ENCODE results near the gene BBOX1. TPM values are rescaled to one million over a fixed set of nuclear protein-coding genes. Genes with fewer than 3 reads are reported as not detected.

BBOX1 gene
- total RNA-seq, 1 donor from 2014 or later: not detected

GRCh38 chr11:27013781-27014361, 26.7 kb upstream of the BBOX1 start:
- H3K27ac Mint-ChIP-seq (ENCODE audit: unreplicated experiment): no peak overlapping the region

DNA sequence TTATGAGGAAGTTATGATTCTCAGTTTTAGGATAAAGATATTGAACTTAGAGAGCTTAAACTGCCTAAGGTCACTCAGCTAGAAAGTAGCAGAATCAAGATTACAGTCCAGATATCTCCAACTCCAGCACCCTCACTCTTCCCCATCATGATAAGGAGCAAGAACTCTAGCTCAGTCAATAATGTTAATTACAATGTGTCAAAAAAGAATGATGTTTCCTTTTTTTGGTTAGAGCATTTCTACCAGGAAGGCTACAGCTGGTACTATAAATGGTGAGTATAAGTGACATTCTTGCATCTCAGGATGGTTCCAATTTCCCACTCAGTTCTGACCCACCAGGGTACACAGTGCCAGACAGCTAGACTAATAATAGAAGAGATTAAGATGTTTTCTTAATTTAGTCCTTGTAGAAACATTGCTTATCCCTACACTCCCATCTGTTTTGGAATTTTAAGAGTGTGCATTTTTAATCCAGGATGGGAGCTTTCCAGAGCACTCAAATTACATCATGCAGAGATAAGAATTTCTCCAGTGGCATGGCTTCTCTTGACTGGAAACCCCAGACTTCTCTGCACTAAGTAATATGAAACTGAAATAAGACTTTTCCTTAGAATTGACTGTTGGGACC, 21.6 kb upstream of the BBOX1 start:
- H3K4me3 Mint-ChIP-seq (ENCODE audit: unreplicated experiment): no peak overlapping the region
- no peaks in the 10 kb centered on the region for H3K36me3 Mint-ChIP-seq (ENCODE audit: unreplicated experiment)
- no peaks in the 10 kb centered on the region for H3K9me3 Mint-ChIP-seq (ENCODE audit: unreplicated experiment)
- H3K27me3 Mint-ChIP-seq (ENCODE audit: unreplicated experiment): peaks cover 3% of the 10 kb centered on the region
- DNase-seq: no peak
- TF ChIP-seq CTCF (IDR thresholded peaks at IDR 0.05; ENCODE audit: partially characterized antibody, unreplicated experiment): no peak
- H3K27ac Mint-ChIP-seq (ENCODE audit: unreplicated experiment): no peak overlapping the region
- H3K4me1 Mint-ChIP-seq (ENCODE audit: low read depth, unreplicated experiment): no peaks in the 10 kb centered on the region

More at GRCh38 chr11:27013781-27014361, 26.7 kb upstream of the BBOX1 start:
- no peak overlapping the region for H3K4me3 Mint-ChIP-seq (ENCODE audit: unreplicated experiment)
- DNase-seq: no peak
- no peaks in the 10 kb centered on the region for H3K4me1 Mint-ChIP-seq (ENCODE audit: low read depth, unreplicated experiment)
- no peaks in the 10 kb centered on the region for H3K27me3 Mint-ChIP-seq (ENCODE audit: unreplicated experiment)
- no peaks in the 10 kb centered on the region for H3K36me3 Mint-ChIP-seq (ENCODE audit: unreplicated experiment)
- no peak for TF ChIP-seq CTCF (IDR thresholded peaks at IDR 0.05; ENCODE audit: partially characterized antibody, unreplicated experiment)
- no peaks in the 10 kb centered on the region for H3K9me3 Mint-ChIP-seq (ENCODE audit: unreplicated experiment)

DNA sequence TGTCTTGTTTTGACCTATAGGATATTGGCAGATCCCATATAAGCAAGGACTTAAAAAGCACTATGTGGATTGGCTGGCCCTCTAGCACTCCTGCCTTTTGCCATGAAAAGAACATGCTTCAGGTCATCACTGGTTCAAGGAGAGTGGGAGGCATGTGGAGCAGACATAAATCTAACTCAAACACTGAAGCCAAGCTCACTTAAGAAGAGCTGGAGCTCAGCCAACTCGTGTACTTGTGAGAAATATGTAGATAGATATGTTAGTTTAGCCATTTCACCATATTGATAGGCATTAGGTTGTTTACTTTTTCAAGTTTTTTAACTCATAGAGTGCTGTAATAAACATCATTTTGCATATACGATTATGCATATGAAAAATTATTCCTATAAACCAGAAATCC, 19.9 kb upstream of the BBOX1 start:
- Mint-ChIP-seq H3K4me3 (ENCODE audit: unreplicated experiment) (no peak overlapping the region), H3K27me3 (ENCODE audit: unreplicated experiment) (peaks cover 3% of the 10 kb centered on the region), H3K36me3 (ENCODE audit: unreplicated experiment) (no peaks in the 10 kb centered on the region), H3K27ac (ENCODE audit: unreplicated experiment) (no peak overlapping the region), H3K9me3 (ENCODE audit: unreplicated experiment) (no peaks in the 10 kb centered on the region), H3K4me1 (ENCODE audit: low read depth, unreplicated experiment) (no peaks in the 10 kb centered on the region)
- DNase-seq: no peak
- TF ChIP-seq CTCF (IDR thresholded peaks at IDR 0.05; ENCODE audit: partially characterized antibody, unreplicated experiment): no peak

DNA sequence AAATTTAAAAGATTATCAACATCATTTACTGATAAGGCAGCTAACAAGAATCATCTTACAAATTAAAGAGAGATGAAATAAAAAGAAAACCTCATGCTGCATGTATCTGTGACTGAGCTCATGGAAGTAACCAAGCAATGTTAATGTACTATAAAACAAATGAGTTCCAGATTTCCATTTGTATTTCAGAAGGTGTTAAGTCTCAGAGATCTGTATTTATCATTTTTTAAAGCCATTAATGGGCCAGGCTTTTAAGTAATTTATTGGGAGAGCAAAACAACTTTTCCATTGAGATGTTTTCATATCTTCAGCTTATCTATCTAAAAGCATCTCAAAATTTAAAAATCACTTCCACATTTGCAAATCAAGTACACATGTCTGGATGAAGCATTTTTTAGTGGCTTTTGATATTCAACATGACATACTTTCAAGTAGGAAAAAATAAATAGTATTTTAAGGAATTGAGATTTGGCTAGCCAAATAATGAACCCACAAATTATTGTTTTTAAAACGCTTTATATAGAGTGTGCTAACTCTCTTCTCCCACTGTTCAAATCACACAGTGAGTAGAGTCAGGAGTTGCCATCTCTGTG, 17.9 kb upstream of the BBOX1 start:
- Mint-ChIP-seq H3K4me1 (ENCODE audit: low read depth, unreplicated experiment) (no peaks in the 10 kb centered on the region), H3K9me3 (ENCODE audit: unreplicated experiment) (no peaks in the 10 kb centered on the region), H3K27me3 (ENCODE audit: unreplicated experiment) (peaks cover 3% of the 10 kb centered on the region)

More for the DNA sequence above, 17.9 kb upstream of the BBOX1 start:
- no peak overlapping the region for H3K4me3 Mint-ChIP-seq (ENCODE audit: unreplicated experiment)
- no peak overlapping the region for H3K27ac Mint-ChIP-seq (ENCODE audit: unreplicated experiment)
- no peak for DNase-seq
- no peaks in the 10 kb centered on the region for H3K36me3 Mint-ChIP-seq (ENCODE audit: unreplicated experiment)
- TF ChIP-seq CTCF (IDR thresholded peaks at IDR 0.05; ENCODE audit: partially characterized antibody, unreplicated experiment): no peak
